Suprapubic skin (tissue), 3 donors: ENCODE measurements around the gene C8G.

ENCODE experiments used
- CTCF ChIP-seq, 2 donors: fragments of 200-600 bp in 1 of 2; fragments of 450-650 bp in 1 of 2; sonication (generic) in 1 of 2; IDR thresholded peaks; one replicate each; pipeline ENCODE4 v1.5.1; 2016 to 2019; ENCODE audit warnings: antibody characterized with exemption in 2 of 2, mild to moderate bottlenecking in 1 of 2, moderate library complexity in 1 of 2
- EP300 ChIP-seq: sonication (generic); formaldehyde crosslinking; IDR thresholded peaks from one replicate; pipeline ENCODE4 v1.6.1; 2017; ENCODE audit warnings: antibody characterized with exemption
- POLR2A ChIP-seq, 2 donors: fragments of 450-650 bp; IDR thresholded peaks; one replicate each; pipeline ENCODE4 v1.6.1; 2017; ENCODE audit warnings: antibody characterized with exemption in 2 of 2, mild to moderate bottlenecking in 2 of 2, moderate library complexity in 2 of 2

- TF ChIP-seq CTCF (IDR thresholded peaks at IDR 0.05) (no peak), POLR2A (IDR thresholded peaks at IDR 0.05) (no peak), EP300 (no peak)
These were observed 1.4 kb downstream of the C8G start for GRCh38 chr9:136946228-136947027.
